ENCODE data around the gene TPO. TPM values are rescaled to one million over a fixed set of nuclear protein-coding genes. Genes with fewer than 3 reads are reported as not detected.
"Not testable (repeated sequence)": the region's sequence is repeated elsewhere in the genome, so short reads cannot be mapped to it uniquely, and the experiment has no call there.

TPO gene
- total RNA-seq, 1 donor: under 0.01 TPM

- no peak for DNase-seq (ENCODE audit: low read depth in 2 of 3, low spot score in 2 of 3)
Measured at GRCh38 chr2:1498176-1498575, 84.9 kb downstream of the TPO start.

GRCh38 chr2:1499033-1499795 lies 86.0 kb downstream of the TPO start:
- DNase-seq (ENCODE audit: low read depth in 2 of 3, low spot score in 2 of 3): no peak

GRCh38 chr2:1501038-1501851 lies 88.0 kb downstream of the TPO start:
- no peak for DNase-seq (ENCODE audit: low read depth in 2 of 3, low spot score in 2 of 3)

GRCh38 chr2:1501991-1502390 lies 88.7 kb downstream of the TPO start:
- no peak for DNase-seq (ENCODE audit: low read depth in 2 of 3, low spot score in 2 of 3)

- DNase-seq (ENCODE audit: low read depth in 2 of 3, low spot score in 2 of 3): no peak
Measured at GRCh38 chr2:1502891-1503304, 89.6 kb downstream of the TPO start.

- no peak for DNase-seq (ENCODE audit: low read depth in 2 of 3, low spot score in 2 of 3)
Measured at GRCh38 chr2:1503471-1504310, 90.4 kb downstream of the TPO start.

GRCh38 chr2:1504311-1504750 lies 91.1 kb downstream of the TPO start:
- no peak for DNase-seq (ENCODE audit: low read depth in 2 of 3, low spot score in 2 of 3)

GRCh38 chr2:1505031-1505441 lies 91.8 kb downstream of the TPO start:
- DNase-seq (ENCODE audit: low read depth in 2 of 3, low spot score in 2 of 3): no peak

- no peak for DNase-seq (ENCODE audit: low read depth in 2 of 3, low spot score in 2 of 3)
Measured at GRCh38 chr2:1509271-1510065, 96.2 kb downstream of the TPO start.

GRCh38 chr2:1510176-1510575 lies 96.9 kb downstream of the TPO start:
- DNase-seq (ENCODE audit: low read depth in 2 of 3, low spot score in 2 of 3): no peak

GRCh38 chr2:1511455-1511854 lies 98.2 kb downstream of the TPO start:
- DNase-seq (ENCODE audit: low read depth in 2 of 3, low spot score in 2 of 3): no peak

- no peak for DNase-seq (ENCODE audit: low read depth in 2 of 3, low spot score in 2 of 3)
Measured at GRCh38 chr2:1512321-1513289, 99.3 kb downstream of the TPO start.

GRCh38 chr2:1514391-1515072 lies 101.3 kb downstream of the TPO start:
- DNase-seq (ENCODE audit: low read depth in 2 of 3, low spot score in 2 of 3): no peak

- DNase-seq (ENCODE audit: low read depth in 2 of 3, low spot score in 2 of 3): no peak
Measured at GRCh38 chr2:1515073-1515430, 101.8 kb downstream of the TPO start.

GRCh38 chr2:1515986-1516797 lies 102.9 kb downstream of the TPO start:
- no peak for DNase-seq (ENCODE audit: low read depth in 2 of 3, low spot score in 2 of 3)

- DNase-seq (ENCODE audit: low read depth in 2 of 3, low spot score in 2 of 3): no peak
Measured at GRCh38 chr2:1516798-1517060, 103.5 kb downstream of the TPO start.

- DNase-seq (ENCODE audit: low read depth in 2 of 3, low spot score in 2 of 3): not testable (repeated sequence)
Measured at GRCh38 chr2:1517291-1517690, 104.0 kb downstream of the TPO start.

GRCh38 chr2:1517786-1518185 lies 104.5 kb downstream of the TPO start:
- DNase-seq (ENCODE audit: low read depth in 2 of 3, low spot score in 2 of 3): no peak

Measured in hematopoietic multipotent progenitor cell (in vitro differentiated cells).